ENCODE measurements around the gene AIG1.

AIG1 gene

GRCh38 chr6:143188292-143188691, 127.6 kb downstream of the AIG1 start:
- DNase-seq: no peak
- intact Hi-C loops (cut with DNase I): no loop called here

GRCh38 chr6:143191361-143191760, 130.7 kb downstream of the AIG1 start:
- intact Hi-C loops (cut with DNase I): no loop called here
- no peak for DNase-seq

GRCh38 chr6:143192766-143193165, 132.1 kb downstream of the AIG1 start:
- no peak for DNase-seq
- intact Hi-C loops (cut with DNase I): no loop called here

- intact Hi-C loops (cut with DNase I): no loop called here
- DNase-seq: no peak
Measured at GRCh38 chr6:143193571-143194094, 132.9 kb downstream of the AIG1 start.

- DNase-seq: no peak
- intact Hi-C loops (cut with DNase I): no loop called here
Measured at GRCh38 chr6:143194095-143194589, 133.5 kb downstream of the AIG1 start.

- intact Hi-C loops (cut with DNase I): no loop called here
- DNase-seq: peak in 7 of 10 donors; percentile 23 to 85 (median 56)
Measured at GRCh38 chr6:143195349-143195845, 134.7 kb downstream of the AIG1 start.

GRCh38 chr6:143196525-143197225, 136.0 kb downstream of the AIG1 start:
- no peak for DNase-seq
- intact Hi-C loops (cut with DNase I): no loop called here

GRCh38 chr6:143197377-143197776, 136.7 kb downstream of the AIG1 start:
- no peak for DNase-seq
- intact Hi-C loops (cut with DNase I): no loop called here

- intact Hi-C loops (cut with DNase I): no loop called here
Measured at GRCh38 chr6:143198312-143198711, 137.6 kb downstream of the AIG1 start.

GRCh38 chr6:143199291-143199690, 138.6 kb downstream of the AIG1 start:
- no peak for DNase-seq
- intact Hi-C loops (cut with DNase I): no loop called here

More at GRCh38 chr6:143198312-143198711, 137.6 kb downstream of the AIG1 start:
- DNase-seq: no peak

- DNase-seq: no peak
- intact Hi-C loops (cut with DNase I): no loop called here
Measured at GRCh38 chr6:143200167-143200770, 139.6 kb downstream of the AIG1 start.

- intact Hi-C loops (cut with DNase I): no loop called here
- no peak for DNase-seq
Measured at GRCh38 chr6:143204045-143204444, 143.4 kb downstream of the AIG1 start.

GRCh38 chr6:143205131-143205535, 144.4 kb downstream of the AIG1 start:
- intact Hi-C loops (cut with DNase I): no loop called here
- no peak for DNase-seq

GRCh38 chr6:143205585-143205984, 144.9 kb downstream of the AIG1 start:
- intact Hi-C loops (cut with DNase I): no loop called here
- no peak for DNase-seq

- intact Hi-C loops (cut with DNase I): no loop called here
- no peak for DNase-seq
Measured at GRCh38 chr6:143205991-143206390, 145.3 kb downstream of the AIG1 start.

GRCh38 chr6:143206550-143206949, 145.9 kb downstream of the AIG1 start:
- intact Hi-C loops (cut with DNase I): no loop called here

GRCh38 chr6:143210420-143210819, 149.7 kb downstream of the AIG1 start:
- intact Hi-C loops (cut with DNase I): no loop called here
- DNase-seq: no peak

More at GRCh38 chr6:143206550-143206949, 145.9 kb downstream of the AIG1 start:
- DNase-seq: no peak

GRCh38 chr6:143213859-143214376, 153.2 kb downstream of the AIG1 start:
- no peak for DNase-seq
- intact Hi-C loops (cut with DNase I): no loop called here

GRCh38 chr6:143215363-143215762, 154.7 kb downstream of the AIG1 start:
- DNase-seq: no peak

GRCh38 chr6:143215771-143216170, 155.1 kb downstream of the AIG1 start:
- intact Hi-C loops (cut with DNase I): no loop called here
- DNase-seq: no peak

More at GRCh38 chr6:143215363-143215762, 154.7 kb downstream of the AIG1 start:
- intact Hi-C loops (cut with DNase I): no loop called here

GRCh38 chr6:143218233-143218632, 157.5 kb downstream of the AIG1 start:
- no peak for DNase-seq
- intact Hi-C loops (cut with DNase I): no loop called here

Measured in posterior cingulate gyrus (tissue), 11 donors.